Right renal pelvis (tissue), 4 donors: ENCODE results near the gene HSCB. TPM values are rescaled to one million over a fixed set of nuclear protein-coding genes. Genes with fewer than 3 reads are reported as not detected.
"Not testable (repeated sequence)": the region's sequence is repeated elsewhere in the genome, so short reads cannot be mapped to it uniquely, and the experiment has no call there.

ENCODE experiments used
- DNase-seq, 4 donors: peaks; one replicate each; pipeline ENCODE4 v3.0.0-alpha.2; 2013; ENCODE audit warnings: low read depth in 4 of 4, low spot score in 3 of 4, missing footprints in 1 of 4
- polyA plus RNA-seq, 4 donors: library from polyadenylated mRNA; unstranded; fragments of 120-200 nt; gene quantifications; one replicate each; pipeline ENCODE4 v1.2.1, GENCODE V29; 2013; ENCODE audit not compliant: insufficient read length in 4 of 4

The HSCB gene
- polyA plus RNA-seq, 4 donors = 22.0 to 25.1 (median 23.4) TPM

DNA sequence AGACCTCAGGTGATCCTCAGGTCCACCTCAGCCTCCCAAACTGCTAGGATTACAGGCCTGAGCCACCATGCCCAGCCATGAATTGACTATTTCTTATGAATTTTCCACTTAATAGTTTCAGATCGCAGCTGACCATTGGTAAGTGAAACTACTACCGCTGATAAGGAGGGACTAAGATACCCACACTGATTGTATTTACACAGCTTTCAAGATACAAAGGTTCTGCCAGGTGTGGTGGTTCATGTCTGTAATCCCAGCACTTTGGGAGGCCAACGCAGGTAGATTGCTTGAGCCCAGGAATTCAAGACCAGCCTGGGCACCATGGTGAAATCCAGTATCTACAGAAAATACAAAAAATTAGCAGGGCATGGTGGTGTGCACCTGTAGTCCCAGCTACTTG is 4.1 kb upstream of the HSCB start:
- no peak for DNase-seq

GRCh38 chr22:28738876-28739275 is 3.0 kb upstream of the HSCB start:
- not testable (repeated sequence) for DNase-seq

- no peak for DNase-seq
These were observed 547 bp upstream of the HSCB start for GRCh38 chr22:28741200-28741784.

DNA sequence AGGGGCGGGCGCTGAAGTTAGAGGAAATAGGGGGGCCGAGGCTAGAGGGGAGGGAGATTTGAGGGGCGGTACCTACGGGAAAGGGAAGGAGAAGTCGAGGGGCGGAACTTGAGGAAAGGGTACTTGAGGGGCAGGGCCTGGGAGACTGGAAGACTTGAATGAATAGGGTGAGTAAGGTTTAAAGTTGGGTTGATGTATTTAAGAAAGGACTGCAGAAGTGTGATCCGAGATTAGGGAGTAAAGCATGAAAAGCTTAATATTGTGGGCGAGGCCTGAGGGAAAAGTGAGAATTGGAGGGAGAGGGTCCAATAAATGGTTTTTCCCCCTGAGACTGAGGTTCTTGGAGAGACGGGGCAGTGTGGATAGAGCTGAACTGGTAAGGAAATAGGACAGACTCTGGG is 723 bp downstream of the HSCB start:
- no peak for DNase-seq

DNA sequence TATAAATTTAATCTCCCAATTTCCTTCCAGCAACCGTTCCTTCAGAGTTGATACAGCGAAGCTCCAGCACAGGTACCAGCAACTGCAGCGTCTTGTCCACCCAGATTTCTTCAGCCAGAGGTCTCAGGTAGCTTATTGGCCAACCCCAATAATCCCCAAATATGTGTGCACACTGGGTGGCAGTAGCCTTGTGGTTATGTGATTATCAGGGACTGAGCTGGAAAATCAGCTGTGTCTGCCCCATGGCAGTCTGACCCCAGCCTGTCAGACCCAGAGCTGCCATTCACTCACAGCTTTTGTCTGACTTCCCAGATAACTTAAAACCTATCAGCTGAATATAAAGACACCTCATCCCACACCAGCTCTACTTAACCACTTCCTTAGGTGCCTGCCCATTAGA is 2.0 kb downstream of the HSCB start:
- no peak for DNase-seq

DNA sequence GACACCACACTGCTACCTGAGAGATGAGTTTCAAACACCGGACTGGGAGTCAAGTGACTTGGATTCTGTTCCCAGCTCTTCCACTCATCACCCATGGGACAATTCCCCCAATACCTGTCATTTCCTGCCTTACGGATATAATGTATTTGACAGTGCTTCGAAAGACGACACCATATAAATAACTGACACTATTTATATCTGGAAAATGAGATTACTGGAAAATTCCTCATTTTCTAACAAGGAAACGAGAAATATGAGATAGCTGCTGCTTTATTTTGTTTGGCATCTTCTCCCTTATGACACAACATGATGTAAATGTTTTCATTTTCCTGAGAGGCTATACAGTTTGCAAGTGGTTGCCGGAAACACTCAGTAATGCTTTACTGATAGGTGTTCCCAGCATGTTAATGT is 8.6 kb downstream of the HSCB start:
- no peak for DNase-seq

GRCh38 chr22:28754512-28754911 is 12.7 kb downstream of the HSCB start:
- DNase-seq = not testable (repeated sequence)

GRCh38 chr22:28759861-28760560 is 18.2 kb downstream of the HSCB start:
- no peak for DNase-seq

- DNase-seq = no peak
These were observed 19.6 kb downstream of the HSCB start for GRCh38 chr22:28761449-28761755.

GRCh38 chr22:28762000-28762399 is 20.2 kb downstream of the HSCB start:
- DNase-seq = not testable (repeated sequence)

GRCh38 chr22:28766628-28767027 is 24.8 kb downstream of the HSCB start:
- DNase-seq = no peak

DNA sequence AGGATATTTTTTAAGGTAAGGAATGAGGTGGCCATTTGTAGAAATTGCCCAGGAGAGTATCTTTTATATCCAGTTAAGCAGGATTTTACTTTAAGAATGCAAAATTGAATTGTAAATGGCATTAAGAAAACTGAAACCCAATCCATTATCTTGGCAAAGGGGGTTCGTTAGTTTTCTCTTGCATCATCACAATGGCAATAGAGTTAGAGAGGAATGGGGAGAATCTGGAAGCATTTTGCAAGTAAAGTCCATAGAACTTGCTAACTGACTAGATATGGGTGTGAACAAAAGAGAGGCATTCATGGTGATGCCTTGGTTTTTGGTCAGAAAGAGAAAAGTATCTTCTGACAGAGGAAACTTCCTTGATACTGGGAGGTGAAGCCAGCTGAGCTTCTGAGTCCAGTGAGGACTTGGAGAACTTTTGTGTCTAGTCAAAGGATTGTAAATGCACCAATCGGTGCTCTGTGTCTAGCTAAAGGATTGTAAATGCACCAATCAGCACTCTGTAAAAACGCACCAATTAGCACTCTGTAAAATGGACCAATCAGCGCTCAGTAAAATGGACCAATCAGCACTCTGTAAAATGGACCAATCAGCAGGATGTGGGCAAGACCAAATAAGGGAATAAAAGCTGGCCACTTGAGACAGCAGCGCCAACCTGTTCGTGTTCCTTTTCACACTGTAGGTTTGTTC is 27.0 kb downstream of the HSCB start:
- no peak for DNase-seq

- no peak for DNase-seq
These were observed 27.7 kb downstream of the HSCB start for GRCh38 chr22:28769394-28770085.

- no peak for DNase-seq
These were observed 29.5 kb downstream of the HSCB start for GRCh38 chr22:28771195-28771791.

DNA sequence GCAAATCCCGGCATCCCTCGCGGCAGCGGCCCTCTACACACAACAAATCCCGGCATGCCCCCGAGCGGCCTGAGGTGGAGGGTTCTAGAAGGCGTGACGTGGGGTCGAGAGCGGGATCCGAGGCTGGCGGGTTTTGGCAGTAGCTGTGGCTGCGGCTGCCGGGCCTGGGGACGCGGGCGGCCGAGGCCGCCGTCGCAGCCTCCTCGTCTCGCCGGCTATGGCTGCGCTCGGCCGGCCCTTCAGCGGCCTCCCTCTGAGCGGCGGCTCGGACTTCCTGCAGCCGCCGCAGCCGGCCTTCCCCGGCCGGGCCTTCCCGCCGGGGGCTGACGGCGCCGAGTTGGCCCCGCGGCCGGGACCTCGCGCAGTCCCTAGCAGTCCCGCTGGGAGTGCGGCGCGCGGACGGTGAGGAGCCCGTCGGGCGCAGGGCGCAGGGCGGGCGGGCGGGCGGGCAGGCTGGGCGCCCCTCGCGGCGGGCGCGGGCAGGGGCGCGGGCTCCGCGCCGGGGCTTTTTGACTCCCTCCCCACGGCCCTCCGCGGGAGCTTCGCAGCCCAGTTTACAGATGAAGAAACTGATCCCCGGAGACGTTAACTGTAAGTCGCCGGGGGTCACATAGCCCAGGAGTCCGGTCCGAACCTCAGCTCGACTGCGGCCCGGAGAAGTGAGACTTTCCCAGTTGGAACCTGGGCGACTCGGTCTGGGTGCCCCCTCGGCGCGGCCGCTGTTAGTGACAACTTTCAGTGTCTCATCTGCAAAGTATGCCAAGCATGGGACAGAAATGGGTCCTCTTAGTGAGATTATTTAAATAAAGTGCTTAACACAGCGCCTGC is 31.0 kb downstream of the HSCB start, which contains the start of gene CCDC117:
Gene CCDC117, plus strand, starts transcription at position 63 of the 828 bp plus-strand sequence. Its CDS starts 155 bp downstream, at position 218.
- peak; percentile 91 to 92 (median 92) for DNase-seq

DNA sequence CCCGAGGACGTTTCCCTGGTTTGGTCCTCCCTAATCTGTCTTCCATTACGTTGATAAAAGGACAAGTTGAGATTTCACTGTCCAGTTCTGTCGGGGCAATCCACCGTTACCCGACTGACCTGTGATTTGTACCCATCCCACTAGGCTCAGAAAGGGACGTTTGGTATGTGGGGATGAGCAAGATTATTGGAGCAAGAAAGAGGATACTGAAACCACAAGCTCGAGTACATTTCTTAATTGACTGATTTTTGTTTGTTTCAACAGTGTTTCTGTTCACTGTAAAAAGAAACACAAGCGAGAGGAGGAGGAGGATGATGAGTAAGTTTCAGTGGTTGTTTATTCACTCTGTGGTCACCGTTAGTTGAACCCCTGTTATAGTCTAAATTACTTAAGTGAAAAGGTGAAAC is 31.6 kb downstream of the HSCB start:
- no peak for DNase-seq

- no peak for DNase-seq
These were observed 32.5 kb downstream of the HSCB start for GRCh38 chr22:28774378-28774777.

DNA sequence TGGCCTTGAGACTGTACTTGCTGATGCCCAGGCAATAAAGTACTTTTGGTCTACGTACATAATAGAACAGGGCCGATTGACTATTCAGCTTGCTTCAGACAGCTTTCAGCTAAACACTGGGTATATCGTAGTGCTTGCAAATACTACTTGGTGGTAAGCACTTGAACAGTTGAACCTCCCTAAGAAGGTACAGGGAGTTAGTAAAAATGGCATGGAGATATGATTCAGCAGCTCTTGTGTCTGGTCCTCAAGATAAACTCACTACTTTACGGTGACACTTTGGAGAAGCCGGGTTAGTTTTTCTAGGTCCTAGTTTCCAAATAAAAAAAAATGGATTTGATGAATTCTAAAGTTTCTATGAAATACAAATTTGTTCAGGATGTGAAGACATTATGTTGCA is 38.0 kb downstream of the HSCB start:
- no peak for DNase-seq

DNA sequence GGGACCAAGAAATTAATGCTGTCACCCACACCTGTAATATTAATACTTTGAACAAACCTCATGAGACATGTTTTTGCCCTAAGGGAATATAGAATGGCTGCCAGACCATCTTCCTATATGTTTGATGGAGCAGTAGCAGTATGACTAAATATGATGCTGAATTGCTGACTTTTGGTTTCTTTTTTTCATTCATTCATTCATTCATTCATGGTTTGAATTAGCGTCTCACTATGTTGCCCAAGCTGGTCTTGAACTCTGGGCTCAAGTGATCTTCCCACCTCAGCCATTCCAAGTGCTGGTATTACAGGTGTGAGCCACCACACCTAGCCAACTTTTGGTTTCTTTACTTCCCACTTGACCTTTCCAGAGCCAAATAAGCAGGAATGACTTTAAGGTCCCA is 38.5 kb downstream of the HSCB start:
- DNase-seq = no peak
